MCF 10A (cell line): ENCODE measurements around the gene GCFC2. TPM values are rescaled to one million over a fixed set of nuclear protein-coding genes. Genes with fewer than 3 reads are reported as not detected.
A peak's percentile ranks its signal among the peaks of the same experiment; 100 is the strongest.

Experiments used
- BruUV-seq: library from RNA; stranded (reverse); fragments of 400-500 nt; replicated peaks from 2 replicates; lab custom pipeline; 2021; lab: Mats Ljungman, UMichigan
- CTCF ChIA-PET: fragments of 300-600 bp; sonication (Branson Sonifier 250); formaldehyde crosslinking; extraction: SDS; loops from one replicate; lab custom pipeline; 2021; ENCODE audit warnings: antibody characterized with exemption, inconsistent platforms; lab: Yijun Ruan, JAX
- POLR2A ChIA-PET: fragments of 300-600, 350-650 bp; sonication (Branson Sonifier 250); formaldehyde crosslinking; extraction: SDS; loops from one replicate; lab custom pipeline; 2020; ENCODE audit warnings: antibody characterized with exemption, inconsistent platforms; lab: Yijun Ruan, JAX
- DNase-seq: peaks from one replicate; pipeline ENCODE4 v3.0.0-alpha.2; 2018; ENCODE audit not compliant: unreplicated experiment
- H3K27ac Mint-ChIP-seq: one replicate; pipeline ENCODE4 v1.8.0; 2022; ENCODE audit warnings: mild to moderate bottlenecking, low read depth, mixed read lengths; ENCODE audit not compliant: unreplicated experiment
- H3K27me3 Mint-ChIP-seq: one replicate; pipeline ENCODE4 v1.8.0; 2022; ENCODE audit warnings: mixed read lengths; ENCODE audit not compliant: insufficient read depth, unreplicated experiment
- H3K36me3 Mint-ChIP-seq: one replicate; pipeline ENCODE4 v1.8.0; 2022; ENCODE audit warnings: mild to moderate bottlenecking, moderate library complexity, mixed read lengths; ENCODE audit not compliant: insufficient read depth, unreplicated experiment
- H3K4me1 Mint-ChIP-seq: one replicate; pipeline ENCODE4 v1.8.0; 2022; ENCODE audit warnings: mixed read lengths; ENCODE audit not compliant: insufficient read depth, unreplicated experiment
- H3K4me3 Mint-ChIP-seq: one replicate; pipeline ENCODE4 v1.8.0; 2022; ENCODE audit warnings: mild to moderate bottlenecking, moderate library complexity, mixed read lengths; ENCODE audit not compliant: unreplicated experiment
- H3K9me3 Mint-ChIP-seq: one replicate; pipeline ENCODE4 v1.8.0; 2022; ENCODE audit warnings: mixed read lengths; ENCODE audit not compliant: unreplicated experiment
- intact Hi-C: fragments of 100-400 bp; cut with micrococcal nuclease; formaldehyde crosslinking; loops from 2 replicates; pipeline ENCODE4 v1.14.1; 2022
- total RNA-seq: library from RNA; stranded (reverse); gene quantifications from 2 replicates; pipeline ENCODE4 v1.2.3, GENCODE V29; 2022
- TF ChIP-seq, protein P1 (sequence below): fragments of 200-600 bp; IDR thresholded peaks from one replicate; pipeline ENCODE4 v1.8.0; 2022; ENCODE audit warnings: antibody characterized with exemption, mild to moderate bottlenecking; ENCODE audit not compliant: unreplicated experiment

The GCFC2 gene
- total RNA-seq, 1 experiment from 2014 or later, result 41.3 TPM

DNA sequence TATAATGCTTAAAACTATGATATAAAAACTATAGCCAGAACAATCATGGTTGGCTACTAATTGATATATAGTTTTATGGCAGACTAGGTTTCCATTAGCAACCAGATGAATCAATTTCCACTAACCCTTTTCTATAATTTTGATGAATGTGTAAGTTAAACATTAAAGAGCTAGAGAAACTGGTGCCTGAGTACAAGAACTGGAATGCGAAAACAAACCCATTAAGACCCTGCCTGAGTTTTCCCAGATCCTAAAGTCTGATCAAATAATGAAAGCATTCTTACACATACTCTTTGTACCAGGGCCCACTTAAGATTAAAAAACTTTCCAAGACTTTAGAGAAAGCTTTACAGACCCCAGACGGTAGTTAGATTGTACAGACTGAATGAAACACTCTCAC lies 42.8 kb downstream of the GCFC2 start:
- no peaks in the 10 kb centered on the region for H3K9me3 Mint-ChIP-seq
- DNase-seq, result no peak
- no peaks in the 10 kb centered on the region for H3K27me3 Mint-ChIP-seq
- intact Hi-C loops, result no loop called here
- H3K4me3 Mint-ChIP-seq, result no peak overlapping the region
- H3K36me3 Mint-ChIP-seq, result peaks cover 59% of the 10 kb centered on the region
- TF ChIP-seq, protein P1, sequence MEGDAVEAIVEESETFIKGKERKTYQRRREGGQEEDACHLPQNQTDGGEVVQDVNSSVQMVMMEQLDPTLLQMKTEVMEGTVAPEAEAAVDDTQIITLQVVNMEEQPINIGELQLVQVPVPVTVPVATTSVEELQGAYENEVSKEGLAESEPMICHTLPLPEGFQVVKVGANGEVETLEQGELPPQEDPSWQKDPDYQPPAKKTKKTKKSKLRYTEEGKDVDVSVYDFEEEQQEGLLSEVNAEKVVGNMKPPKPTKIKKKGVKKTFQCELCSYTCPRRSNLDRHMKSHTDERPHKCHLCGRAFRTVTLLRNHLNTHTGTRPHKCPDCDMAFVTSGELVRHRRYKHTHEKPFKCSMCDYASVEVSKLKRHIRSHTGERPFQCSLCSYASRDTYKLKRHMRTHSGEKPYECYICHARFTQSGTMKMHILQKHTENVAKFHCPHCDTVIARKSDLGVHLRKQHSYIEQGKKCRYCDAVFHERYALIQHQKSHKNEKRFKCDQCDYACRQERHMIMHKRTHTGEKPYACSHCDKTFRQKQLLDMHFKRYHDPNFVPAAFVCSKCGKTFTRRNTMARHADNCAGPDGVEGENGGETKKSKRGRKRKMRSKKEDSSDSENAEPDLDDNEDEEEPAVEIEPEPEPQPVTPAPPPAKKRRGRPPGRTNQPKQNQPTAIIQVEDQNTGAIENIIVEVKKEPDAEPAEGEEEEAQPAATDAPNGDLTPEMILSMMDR, result no peak
- no TSS peak for BruUV-seq
- H3K27ac Mint-ChIP-seq, result no peak overlapping the region
- ChIA-PET POLR2A (interaction anchor here (1.3 to 2.0 kb wide), 2 partner anchors 9 to 11 kb away, joined by 5 read pairs; no protein-coding TSS in a partner anchor), CTCF (interaction anchor here (0.7 to 3.0 kb wide), 4 partner anchors 9 to 27 kb away, joined by 3 to 17 read pairs (median 6); no protein-coding TSS in a partner anchor)
- no peaks in the 10 kb centered on the region for H3K4me1 Mint-ChIP-seq

DNA sequence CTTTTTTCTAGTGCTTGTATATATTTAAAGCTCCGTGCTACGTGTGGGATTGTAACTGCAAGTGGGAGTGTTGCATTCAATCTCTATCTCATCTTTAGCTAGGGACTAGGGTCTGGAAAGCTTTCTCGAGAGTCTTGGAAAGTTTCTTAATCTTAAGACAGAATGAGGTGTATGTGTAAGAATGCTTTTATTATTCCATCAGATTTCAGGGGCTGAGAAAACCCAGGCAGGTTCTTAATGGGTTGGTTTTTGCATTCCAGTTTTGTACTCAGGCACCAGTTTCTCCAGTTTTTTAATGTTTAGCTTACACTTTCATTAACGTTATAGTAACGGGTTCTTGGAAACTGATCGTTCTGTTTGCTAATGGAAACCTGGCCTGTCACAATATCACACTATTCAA lies 43.8 kb downstream of the GCFC2 start:
- no peak overlapping the region for H3K4me3 Mint-ChIP-seq
- BruUV-seq, result no TSS peak

DNA sequence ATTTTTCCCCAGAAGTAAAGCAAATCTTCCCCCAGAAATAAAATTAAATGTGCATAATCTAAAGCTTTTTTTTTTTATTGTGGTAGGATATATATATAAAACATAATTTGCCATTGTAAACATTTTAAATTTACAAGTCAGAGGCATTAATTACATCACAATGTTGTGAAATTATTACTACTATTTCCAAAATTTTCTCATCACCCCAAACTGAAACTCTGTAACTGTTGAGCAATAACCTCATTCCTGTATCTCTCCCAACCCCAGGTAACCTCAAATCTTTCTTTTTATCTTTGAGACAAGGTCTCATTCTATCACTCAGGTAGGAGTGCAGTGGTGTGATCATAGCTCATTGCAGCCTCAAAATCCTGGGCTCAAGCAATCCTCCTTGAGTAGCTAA lies 52.9 kb downstream of the GCFC2 start:
- H3K9me3 Mint-ChIP-seq, result peaks cover 22% of the 10 kb centered on the region
- peaks cover 13% of the 10 kb centered on the region for H3K4me1 Mint-ChIP-seq
- intact Hi-C loops, result no loop called here
- peaks cover 83% of the 10 kb centered on the region for H3K36me3 Mint-ChIP-seq
- CTCF ChIA-PET, result interaction anchor here (0.7 to 1.2 kb wide), 2 partner anchors 19 to 185 kb away, joined by 3 to 4 read pairs; no protein-coding TSS in a partner anchor
- TF ChIP-seq, protein P1, result no peak
- POLR2A ChIA-PET, result interaction anchor here (0.5 to 4.5 kb wide), 3 partner anchors 9 to 21 kb away, joined by 3 to 17 read pairs (median 3); partner anchors contain the start of gene MRPL19
- H3K4me3 Mint-ChIP-seq, result no peak overlapping the region
- H3K27me3 Mint-ChIP-seq, result no peaks in the 10 kb centered on the region
- DNase-seq, result no peak
- BruUV-seq, result no TSS peak
- H3K27ac Mint-ChIP-seq, result peak overlapping the region; percentile 31

More for the DNA sequence above, 43.8 kb downstream of the GCFC2 start:
- DNase-seq, result no peak
- Mint-ChIP-seq H3K9me3 (no peaks in the 10 kb centered on the region), H3K27ac (no peak overlapping the region), H3K36me3 (peaks cover 60% of the 10 kb centered on the region), H3K4me1 (no peaks in the 10 kb centered on the region), H3K27me3 (no peaks in the 10 kb centered on the region)
- POLR2A ChIA-PET, result interaction anchor here (0.7 to 2.0 kb wide), 2 partner anchors 9 to 10 kb away, joined by 3 to 5 read pairs; no protein-coding TSS in a partner anchor
- CTCF ChIA-PET, result interaction anchor here (0.6 to 3.0 kb wide), 3 partner anchors 12 to 58 kb away, joined by 3 to 17 read pairs (median 3); no protein-coding TSS in a partner anchor
- TF ChIP-seq, protein P1, result no peak
- intact Hi-C loops, result no loop called here

DNA sequence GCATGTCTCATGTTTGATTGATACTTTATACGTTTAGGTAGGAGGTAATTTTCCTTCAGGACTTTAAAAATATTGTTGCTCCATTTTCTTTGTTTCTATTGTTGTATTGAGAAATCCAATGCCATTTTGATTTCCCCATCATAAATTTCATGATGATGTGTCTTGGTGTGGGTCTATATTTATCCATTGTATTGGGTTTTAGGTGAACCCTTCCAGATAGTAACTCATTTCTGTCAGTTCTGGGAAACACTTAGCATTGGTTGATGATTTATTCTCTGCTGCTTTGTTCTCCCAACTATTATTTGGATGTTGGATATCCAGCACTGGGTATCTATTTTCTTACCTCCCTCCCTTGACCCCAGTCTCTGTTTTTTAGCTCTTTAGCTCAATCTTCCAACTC lies 54.2 kb downstream of the GCFC2 start:
- ChIA-PET CTCF (interaction anchor here (0.6 to 2.4 kb wide), 4 partner anchors 16 to 191 kb away, joined by 3 to 16 read pairs (median 4); no protein-coding TSS in a partner anchor), POLR2A (interaction anchor here (0.9 to 4.5 kb wide), 3 partner anchors 10 to 14 kb away, joined by 3 to 17 read pairs (median 5); partner anchors contain the start of gene MRPL19)
- H3K4me1 Mint-ChIP-seq, result peaks cover 13% of the 10 kb centered on the region
- TF ChIP-seq, protein P1, result no peak
- peaks cover 81% of the 10 kb centered on the region for H3K36me3 Mint-ChIP-seq
- no peaks in the 10 kb centered on the region for H3K27me3 Mint-ChIP-seq
- H3K27ac Mint-ChIP-seq, result no peak overlapping the region
- no peak for DNase-seq
- intact Hi-C loops, result no loop called here
- H3K4me3 Mint-ChIP-seq, result no peak overlapping the region
- peaks cover 22% of the 10 kb centered on the region for H3K9me3 Mint-ChIP-seq
- BruUV-seq, result no TSS peak
